Psoas muscle (tissue), 8 donors: ENCODE measurements around the gene CARD10. TPM values are rescaled to one million over a fixed set of nuclear protein-coding genes. Genes with fewer than 3 reads are reported as not detected.

ENCODE experiments used
- ATAC-seq, 4 donors: fragments of 200-7000 bp; cut with Tn5 transposase; one replicate each; pipeline ENCODE4 v1.9.1; 2020; ENCODE audit warnings: moderate library complexity in 3 of 4, mild to moderate bottlenecking in 2 of 4
- DNase-seq, 2 donors: peaks; one replicate each; pipeline ENCODE4 v3.0.0-alpha.2; 2020
- H3K27ac ChIP-seq: fragments of 200-600 bp; one replicate; pipeline ENCODE4 v1.8.0; 2022
- H3K27me3 ChIP-seq, 3 donors: fragments of 200-600 bp in 1 of 3; one replicate each; pipeline versions ENCODE4 v1.6.1 to v1.8.0; 2013 to 2022; ENCODE audit warnings: low read length in 2 of 3, mild to moderate bottlenecking in 2 of 3, moderate library complexity in 1 of 3; ENCODE audit not compliant: insufficient read depth in 3 of 3
- H3K36me3 ChIP-seq, 2 donors: fragments of 200-600 bp in 1 of 2; one replicate each; pipeline versions ENCODE4 v1.6.1 to v1.8.0; 2013 to 2022; ENCODE audit warnings: low read depth in 1 of 2, mild to moderate bottlenecking in 1 of 2, moderate library complexity in 1 of 2; ENCODE audit not compliant: insufficient read depth in 1 of 2
- H3K4me1 ChIP-seq: fragments of 200-600 bp; one replicate; pipeline ENCODE4 v1.8.0; 2022
- H3K4me3 ChIP-seq: fragments of 200-600 bp; one replicate; pipeline ENCODE4 v1.8.0; 2022; ENCODE audit warnings: mild to moderate bottlenecking
- H3K9me3 ChIP-seq: fragments of 200-600 bp; one replicate; pipeline ENCODE4 v1.8.0; 2022
- WGBS, 3 donors: extraction: QIAGEN DNeasy Blood & Tissue Kit; methylation state at CpG; one replicate each; pipeline versions ENCODE4 v1.1.6 to v1.1.7; 2013; 5-methylcytosine and 5-hydroxymethylcytosine counted together
- intact Hi-C, 2 donors: fragments of 100-400 bp; cut with DNase I; formaldehyde crosslinking; loops; one replicate each; pipeline versions ENCODE4 v1.11.0 to v1.14.2; 2022
- polyA plus RNA-seq, 3 donors: library from polyadenylated mRNA; stranded (reverse); fragments of 200-250 nt; gene quantifications; one replicate each; pipeline ENCODE4 v1.2.3, GENCODE V29; 2013
- total RNA-seq, 4 donors: library from RNA; stranded (reverse); fragmentation: NEBNext Ultra II Directional in 2 of 4; extraction: Animal tissue kit (Norgen Biotek cat#: 25700) in 2 of 4; gene quantifications; one replicate each; pipeline versions ENCODE4 v1.2.1 to v1.2.4, GENCODE V29; 2021 to 2023
- TF ChIP-seq, protein P1 (sequence below): fragments of 200-600 bp; IDR thresholded peaks from one replicate; pipeline ENCODE4 v1.8.0; 2022; ENCODE audit warnings: antibody characterized with exemption
- donor health status: healthy with polysubstance abuse.
- donor health status: DM: no; HTN: no; CAD: no; lungs with moderate emphysema.
- donor health status: Bipolar disorder and iron deficiency.
- donor health status: healthy.
- donor health status: DM: yes; HTN: yes; CAD: no.
- donor health status: DM: no; HTN: no; CAD: no.
- donor health status: DM: no; HTN: no; CAD: no.
- donor health status: DM: yes; HTN: yes; CAD: no.

The CARD10 gene
- total and polyA plus RNA-seq, 7 donors: 2.9 to 8.0 (median 4.4) TPM

DNA sequence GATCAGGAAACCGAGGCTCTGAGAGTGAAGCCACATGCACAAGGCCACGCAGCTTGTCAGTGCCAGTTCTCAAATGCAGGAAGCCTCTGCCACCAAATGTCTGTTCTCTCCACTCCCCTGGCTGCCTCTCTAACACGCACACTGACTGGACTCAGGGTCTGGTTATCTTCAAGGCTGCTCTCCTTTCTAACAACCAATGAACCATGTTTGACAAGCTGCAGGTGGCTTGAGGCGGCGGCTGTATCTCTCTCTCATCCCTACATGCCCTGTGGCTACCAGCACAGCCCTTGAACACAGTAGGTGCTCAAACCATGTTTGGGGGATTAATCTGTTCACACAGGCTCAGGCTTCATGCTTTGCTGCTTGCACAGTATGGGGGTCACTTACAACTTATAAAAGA, 56.8 kb downstream of the CARD10 start:
- H3K9me3 ChIP-seq: no peaks in the 10 kb centered on the region
- DNase-seq: no peak
- H3K27ac ChIP-seq: no peak overlapping the region
- no peaks in the 10 kb centered on the region for H3K36me3 ChIP-seq
- TF ChIP-seq, protein P1, sequence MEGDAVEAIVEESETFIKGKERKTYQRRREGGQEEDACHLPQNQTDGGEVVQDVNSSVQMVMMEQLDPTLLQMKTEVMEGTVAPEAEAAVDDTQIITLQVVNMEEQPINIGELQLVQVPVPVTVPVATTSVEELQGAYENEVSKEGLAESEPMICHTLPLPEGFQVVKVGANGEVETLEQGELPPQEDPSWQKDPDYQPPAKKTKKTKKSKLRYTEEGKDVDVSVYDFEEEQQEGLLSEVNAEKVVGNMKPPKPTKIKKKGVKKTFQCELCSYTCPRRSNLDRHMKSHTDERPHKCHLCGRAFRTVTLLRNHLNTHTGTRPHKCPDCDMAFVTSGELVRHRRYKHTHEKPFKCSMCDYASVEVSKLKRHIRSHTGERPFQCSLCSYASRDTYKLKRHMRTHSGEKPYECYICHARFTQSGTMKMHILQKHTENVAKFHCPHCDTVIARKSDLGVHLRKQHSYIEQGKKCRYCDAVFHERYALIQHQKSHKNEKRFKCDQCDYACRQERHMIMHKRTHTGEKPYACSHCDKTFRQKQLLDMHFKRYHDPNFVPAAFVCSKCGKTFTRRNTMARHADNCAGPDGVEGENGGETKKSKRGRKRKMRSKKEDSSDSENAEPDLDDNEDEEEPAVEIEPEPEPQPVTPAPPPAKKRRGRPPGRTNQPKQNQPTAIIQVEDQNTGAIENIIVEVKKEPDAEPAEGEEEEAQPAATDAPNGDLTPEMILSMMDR: no peak
- no peaks in the 10 kb centered on the region for H3K4me1 ChIP-seq
- no peak overlapping the region for H3K4me3 ChIP-seq
- 67 to 78% (median 73%) methylated on average over 5 of the region's 5 CpGs for WGBS, 3 donors
- ATAC-seq: no peak
- H3K27me3 ChIP-seq: peaks cover 0 to 28% (median 4%) of the 10 kb centered on the region in 3 donors
- intact Hi-C loops: no loop called here

DNA sequence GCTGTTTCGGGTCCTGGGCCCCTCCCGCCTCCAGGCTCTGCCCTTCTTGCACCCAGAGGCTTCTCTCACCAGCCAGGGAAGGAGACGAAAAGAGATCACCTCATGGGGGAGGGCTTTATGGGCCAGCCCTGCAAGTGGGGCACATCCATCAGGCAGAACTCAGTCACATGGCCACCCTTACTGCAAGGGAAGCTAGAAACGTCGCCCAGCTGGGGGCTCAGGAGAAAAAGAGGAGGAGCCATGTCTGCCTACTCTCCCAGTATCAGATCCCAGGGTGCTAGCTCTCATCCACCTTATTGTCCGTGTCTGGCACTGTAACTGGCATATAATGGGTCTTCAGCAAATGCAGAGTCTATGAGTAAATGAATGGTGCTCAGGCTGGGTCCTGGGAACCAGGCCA, 57.3 kb downstream of the CARD10 start:
- H3K27ac ChIP-seq: no peak overlapping the region
- 35 to 48% (median 35%) methylated on average over 6 of the region's 6 CpGs for WGBS, 3 donors
- TF ChIP-seq, protein P1: no peak
- intact Hi-C loops: no loop called here
- H3K9me3 ChIP-seq: no peaks in the 10 kb centered on the region
- H3K36me3 ChIP-seq: no peaks in the 10 kb centered on the region
- no peak for DNase-seq
- peaks cover 0 to 28% (median 4%) of the 10 kb centered on the region in 3 donors for H3K27me3 ChIP-seq
- ATAC-seq: no peak
- no peaks in the 10 kb centered on the region for H3K4me1 ChIP-seq
- H3K4me3 ChIP-seq: no peak overlapping the region

DNA sequence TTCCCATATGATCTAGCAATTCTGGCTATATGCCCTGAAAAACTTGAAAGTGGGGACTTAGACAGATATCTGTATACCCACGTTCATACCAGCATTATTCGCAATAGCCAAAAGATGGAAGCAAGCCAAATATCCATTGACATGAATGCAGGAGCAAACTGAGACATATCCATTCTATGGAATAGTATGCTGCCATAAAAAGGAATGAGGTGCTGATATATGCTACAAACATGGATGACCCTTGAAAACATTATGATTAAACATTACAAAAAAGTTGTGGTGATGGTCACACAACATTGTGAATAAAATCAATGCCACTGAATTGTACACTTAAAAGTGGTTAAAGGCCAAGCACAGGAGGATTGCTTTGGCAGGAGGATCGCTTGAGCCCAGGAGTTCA, 58.5 kb downstream of the CARD10 start:
- intact Hi-C loops: no loop called here
- Histone ChIP-seq H3K9me3 (no peaks in the 10 kb centered on the region), H3K27ac (no peak overlapping the region), H3K4me3 (no peak overlapping the region), H3K4me1 (no peaks in the 10 kb centered on the region), H3K36me3 (no peaks in the 10 kb centered on the region), H3K27me3 (peaks cover 0 to 34% (median 4%) of the 10 kb centered on the region in 3 donors)
- 74 to 79% (median 76%) methylated on average over 3 of the region's 3 CpGs for WGBS, 3 donors
- ATAC-seq: no peak
- TF ChIP-seq, protein P1: no peak
- DNase-seq: no peak

DNA sequence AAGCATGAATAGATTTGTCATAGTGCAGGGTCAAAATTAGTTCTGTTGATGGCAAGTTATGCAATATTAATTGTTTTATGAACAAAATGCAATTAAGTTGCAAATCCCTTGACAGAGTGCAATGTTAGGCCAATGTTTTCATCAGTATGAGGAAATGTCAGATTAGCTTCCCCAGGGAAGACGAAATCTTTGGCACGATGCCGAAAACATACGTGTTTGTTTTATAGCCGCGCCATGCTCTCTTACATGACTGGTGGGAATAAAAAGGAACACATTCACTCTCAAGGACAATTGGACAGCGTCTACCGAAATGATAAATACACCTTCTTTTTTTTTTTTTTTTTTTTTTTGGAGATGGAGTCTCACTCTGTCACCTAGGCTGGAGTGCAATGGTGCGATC, 60.0 kb downstream of the CARD10 start:
- 57 to 66% (median 62%) methylated on average over 9 of the region's 9 CpGs for WGBS, 3 donors
- H3K9me3 ChIP-seq: no peaks in the 10 kb centered on the region
- H3K36me3 ChIP-seq: no peaks in the 10 kb centered on the region
- H3K4me1 ChIP-seq: no peaks in the 10 kb centered on the region
- intact Hi-C loops: loop anchor here in 1 of 2 donors (5.0 kb wide), 1 partner anchor 142 kb away; no protein-coding TSS in a partner anchor
- no peak overlapping the region for H3K4me3 ChIP-seq
- H3K27me3 ChIP-seq: peaks cover 0 to 46% (median 7%) of the 10 kb centered on the region in 3 donors
- DNase-seq: no peak
- TF ChIP-seq, protein P1: no peak
- ATAC-seq: no peak
- no peak overlapping the region for H3K27ac ChIP-seq
